Measurements from ENCODE around the gene MGME1. TPM values are rescaled to one million over a fixed set of nuclear protein-coding genes. Genes with fewer than 3 reads are reported as not detected.
A peak's percentile ranks its signal among the peaks of the same experiment; 100 is the strongest.

The MGME1 gene
- total RNA-seq, 1 experiment from 2014 or later = 50.5 TPM

DNA sequence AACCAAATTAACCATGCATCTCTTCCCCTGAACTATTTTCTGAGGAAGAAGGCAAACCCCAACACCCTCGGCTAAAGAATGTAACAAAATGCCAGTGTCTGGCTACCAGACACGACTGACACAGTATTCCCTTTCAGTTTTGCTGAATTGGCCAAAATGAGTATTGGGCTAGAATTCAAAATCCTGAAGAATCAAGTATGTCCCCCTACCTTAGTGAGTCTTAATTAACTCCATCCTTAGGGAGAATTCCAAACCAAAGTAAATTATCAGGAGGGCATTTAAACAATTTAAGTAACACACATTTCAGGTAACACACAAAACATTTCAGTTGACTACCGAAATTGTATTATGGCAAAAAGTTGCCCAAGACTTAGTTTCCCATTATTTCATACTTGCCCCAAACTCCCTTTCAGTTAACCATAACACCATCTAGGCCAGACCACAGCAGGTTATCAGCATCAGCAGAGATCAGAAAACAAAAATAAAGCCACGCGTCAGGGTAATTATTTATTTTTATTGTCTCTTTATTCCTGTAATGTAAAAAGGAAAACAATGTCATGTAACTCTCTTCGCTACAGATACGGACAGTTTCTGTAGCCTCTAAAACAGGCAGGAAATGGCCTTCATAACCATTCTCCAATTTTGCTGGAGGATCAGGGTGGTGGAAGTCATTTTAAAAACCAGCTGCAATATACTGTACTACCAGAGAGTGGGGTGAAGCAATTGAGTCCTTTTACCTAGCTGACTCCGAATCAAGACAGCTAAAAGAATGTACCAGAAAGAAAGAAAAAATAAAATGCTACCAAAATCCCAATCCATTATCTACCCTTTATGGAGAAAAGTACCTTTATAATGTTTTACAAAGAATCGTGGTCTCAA is 2.1 kb upstream of the MGME1 start:
- Mint-ChIP-seq H3K27ac (ENCODE audit: unreplicated experiment) (peak overlapping the region; percentile 99), H3K27me3 (ENCODE audit: insufficient read depth, unreplicated experiment) (no peaks in the 10 kb centered on the region), H3K36me3 (ENCODE audit: insufficient read depth, unreplicated experiment) (peaks cover 91% of the 10 kb centered on the region), H3K4me3 (ENCODE audit: unreplicated experiment) (peak overlapping the region; percentile 93), H3K9me3 (ENCODE audit: unreplicated experiment) (no peaks in the 10 kb centered on the region), H3K4me1 (ENCODE audit: low read depth, unreplicated experiment) (peaks cover 29% of the 10 kb centered on the region)
- H3K9me3 ChIP-seq = no peaks in the 10 kb centered on the region
- no peak for DNase-seq
- no peaks in the 10 kb centered on the region for H3K27me3 ChIP-seq (replicated peaks; ENCODE audit: control insufficient read depth, insufficient read depth, low read length)
- BruUV-seq (replicated peaks) = no TSS peak
- intact Hi-C loops (cut with micrococcal nuclease; ENCODE audit: unreplicated experiment) = loop anchor here (1.0 to 5.0 kb wide), 4 partner anchors 8 to 399 kb away; partner anchors contain the start of genes KAT14 and PET117
- peaks cover 58% of the 10 kb centered on the region for H3K4me1 ChIP-seq
- ChIA-PET POLR2A (interaction anchor here (0.7 to 1.3 kb wide), 4 partner anchors 8 to 65 kb away, joined by 4 to 12 read pairs (median 6); no protein-coding TSS in a partner anchor), CTCF (interaction anchor here (3.7 kb wide), 1 partner anchor 8 kb away, joined by 21 read pairs; no protein-coding TSS in a partner anchor)
- peak overlapping the region; percentile 72 for H3K4me3 ChIP-seq (ENCODE audit: low read depth, low read length)
- TF ChIP-seq, protein P1, sequence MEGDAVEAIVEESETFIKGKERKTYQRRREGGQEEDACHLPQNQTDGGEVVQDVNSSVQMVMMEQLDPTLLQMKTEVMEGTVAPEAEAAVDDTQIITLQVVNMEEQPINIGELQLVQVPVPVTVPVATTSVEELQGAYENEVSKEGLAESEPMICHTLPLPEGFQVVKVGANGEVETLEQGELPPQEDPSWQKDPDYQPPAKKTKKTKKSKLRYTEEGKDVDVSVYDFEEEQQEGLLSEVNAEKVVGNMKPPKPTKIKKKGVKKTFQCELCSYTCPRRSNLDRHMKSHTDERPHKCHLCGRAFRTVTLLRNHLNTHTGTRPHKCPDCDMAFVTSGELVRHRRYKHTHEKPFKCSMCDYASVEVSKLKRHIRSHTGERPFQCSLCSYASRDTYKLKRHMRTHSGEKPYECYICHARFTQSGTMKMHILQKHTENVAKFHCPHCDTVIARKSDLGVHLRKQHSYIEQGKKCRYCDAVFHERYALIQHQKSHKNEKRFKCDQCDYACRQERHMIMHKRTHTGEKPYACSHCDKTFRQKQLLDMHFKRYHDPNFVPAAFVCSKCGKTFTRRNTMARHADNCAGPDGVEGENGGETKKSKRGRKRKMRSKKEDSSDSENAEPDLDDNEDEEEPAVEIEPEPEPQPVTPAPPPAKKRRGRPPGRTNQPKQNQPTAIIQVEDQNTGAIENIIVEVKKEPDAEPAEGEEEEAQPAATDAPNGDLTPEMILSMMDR (IDR thresholded peaks at IDR 0.05; ENCODE audit: insufficient read depth in 1 of 2, low read depth in 1 of 2, low read length in 1 of 2, severe bottlenecking in 1 of 2, unreplicated experiment in 1 of 2) = peak in 1 of 2 experiments; percentile 6
- 0 out of 2 replicates have a peak, but pooled peaks cover 2% of the 10 kb centered on the region for H3K36me3 ChIP-seq (ENCODE audit: control insufficient read depth, insufficient read depth, low read length)

DNA sequence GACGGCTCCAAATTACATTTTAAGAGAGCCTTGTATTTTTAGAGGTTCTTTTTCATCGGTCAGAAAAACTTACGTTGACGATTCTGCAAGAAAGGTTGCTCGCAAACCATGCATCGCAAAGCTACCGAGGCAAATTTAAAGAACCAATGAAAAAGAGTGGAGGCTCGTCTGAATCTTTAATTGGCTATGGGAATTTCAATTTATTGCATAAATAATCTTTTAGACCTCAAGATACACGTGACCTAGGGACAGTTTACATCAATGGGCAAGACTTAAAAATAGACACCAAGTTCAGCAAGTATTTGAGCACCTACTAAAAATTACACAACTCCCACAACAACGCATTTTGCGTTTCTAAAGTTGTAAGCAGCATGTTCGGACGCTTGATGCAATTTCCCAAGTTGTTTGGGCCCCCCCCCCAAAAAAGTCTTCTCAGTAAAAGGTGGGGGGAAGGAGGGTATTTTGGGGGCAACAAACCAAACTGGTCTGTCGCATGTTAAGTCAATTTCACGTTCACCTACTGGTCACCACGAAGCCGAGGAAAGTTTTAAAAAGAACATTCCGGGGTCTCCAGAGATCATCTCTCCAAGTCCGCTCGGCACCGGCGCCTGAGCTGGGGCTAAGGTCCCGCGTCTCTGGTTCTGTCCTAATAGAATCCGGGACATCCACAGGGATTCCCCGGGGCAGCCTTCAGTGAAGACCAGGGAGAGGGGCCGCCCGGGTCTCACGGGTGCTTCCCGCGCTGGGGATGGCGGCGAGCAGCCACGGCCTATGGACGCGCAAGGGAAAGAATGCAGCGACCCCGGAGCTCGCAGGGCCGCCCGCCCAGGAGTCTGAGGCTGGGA is 1.1 kb upstream of the MGME1 start:
- no peaks in the 10 kb centered on the region for H3K27me3 ChIP-seq (replicated peaks; ENCODE audit: control insufficient read depth, insufficient read depth, low read length)
- peaks cover 57% of the 10 kb centered on the region for H3K4me1 ChIP-seq
- no peak for DNase-seq
- peaks cover 27% of the 10 kb centered on the region for H3K4me1 Mint-ChIP-seq (ENCODE audit: low read depth, unreplicated experiment)
- no peaks in the 10 kb centered on the region for H3K9me3 Mint-ChIP-seq (ENCODE audit: unreplicated experiment)
- POLR2A ChIA-PET = interaction anchor here (1.3 to 2.5 kb wide), 2 partner anchors 9 kb away, joined by 12 to 13 read pairs; no protein-coding TSS in a partner anchor
- 0 out of 2 replicates have a peak, but pooled peaks cover 2% of the 10 kb centered on the region for H3K36me3 ChIP-seq (ENCODE audit: control insufficient read depth, insufficient read depth, low read length)
- intact Hi-C loops (cut with micrococcal nuclease; ENCODE audit: unreplicated experiment) = loop anchor here (1.0 to 5.0 kb wide), 5 partner anchors 9 to 400 kb away; partner anchors contain the start of genes KAT14, PET117 and RRBP1
- TF ChIP-seq, protein P1 (IDR thresholded peaks at IDR 0.05; ENCODE audit: insufficient read depth in 1 of 2, low read depth in 1 of 2, low read length in 1 of 2, severe bottlenecking in 1 of 2, unreplicated experiment in 1 of 2) = no peak
- peaks cover 91% of the 10 kb centered on the region for H3K36me3 Mint-ChIP-seq (ENCODE audit: insufficient read depth, unreplicated experiment)
- CTCF ChIA-PET = interaction anchor here (3.7 kb wide), 1 partner anchor 9 kb away, joined by 21 read pairs; no protein-coding TSS in a partner anchor
- TSS peak; percentile 40 for BruUV-seq (replicated peaks)
- H3K27me3 Mint-ChIP-seq (ENCODE audit: insufficient read depth, unreplicated experiment) = no peaks in the 10 kb centered on the region
- peak overlapping the region; percentile 99 for H3K27ac Mint-ChIP-seq (ENCODE audit: unreplicated experiment)
- H3K9me3 ChIP-seq = no peaks in the 10 kb centered on the region
- peak overlapping the region; percentile 72 for H3K4me3 ChIP-seq (ENCODE audit: low read depth, low read length)
- H3K4me3 Mint-ChIP-seq (ENCODE audit: unreplicated experiment) = peak overlapping the region; percentile 93
